ENCODE results near the gene TBR1. TPM values are rescaled to one million over a fixed set of nuclear protein-coding genes. Genes with fewer than 3 reads are reported as not detected.

TBR1 gene
- total RNA-seq, 1 experiment from 2014 or later = not detected

GRCh38 chr2:161409308-161409907 is 6.7 kb upstream of the TBR1 start:
- H3K4me3 ChIP-seq (ENCODE audit: low read length) = no peak overlapping the region
- CTCF ChIA-PET = no interaction called here
- BruUV-seq (replicated peaks) = no TSS peak

GRCh38 chr2:161412346-161412745 is 3.8 kb upstream of the TBR1 start:
- TF ChIP-seq CTCF (conservative IDR thresholded peaks at IDR 0.05; ENCODE audit: low read depth, low read length) (no peak), EZH2 (IDR thresholded peaks at IDR 0.05; ENCODE audit: low read length, unreplicated experiment) (no peak), EZH2phosphoT487 (IDR thresholded peaks at IDR 0.05; ENCODE audit: borderline replicate concordance, low read length) (no peak)
- Histone ChIP-seq H3K36me3 (ENCODE audit: low read depth, low read length) (peaks cover 7% of the 10 kb centered on the region; the same call in 1 of the 2 replicates), H3K27me3 (ENCODE audit: low read length) (no peaks in the 10 kb centered on the region), H3K4me3 (ENCODE audit: low read length) (no peak overlapping the region), H3K27ac (ENCODE audit: low read length) (no peak overlapping the region), H3F3A (ENCODE audit: low read length, unreplicated experiment) (no peaks in the 10 kb centered on the region), H3K9ac (ENCODE audit: low read length) (no peak overlapping the region), H3K9me3 (ENCODE audit: low read length) (no peaks in the 10 kb centered on the region), H3K79me2 (ENCODE audit: low read length) (no peaks in the 10 kb centered on the region), H2AFZ (ENCODE audit: low read length) (no peak overlapping the region), H4K20me1 (ENCODE audit: low read length) (no peaks in the 10 kb centered on the region), H3K4me2 (ENCODE audit: low read length) (no peak overlapping the region), H3K9me2 (replicated peaks; ENCODE audit: low read length) (no peaks in the 10 kb centered on the region), H3K4me1 (ENCODE audit: insufficient read depth, low read length) (peaks cover 19% of the 10 kb centered on the region)
- no TSS peak for BruUV-seq (replicated peaks)
- ChIA-PET CTCF (no interaction called here), POLR2A (ENCODE audit: unreplicated experiment) (interaction anchor here (0.6 kb wide), 1 partner anchor 648 kb away, joined by 3 read pairs; no protein-coding TSS in a partner anchor)
- DNase-seq = no peak
- ATAC-seq = no peak
- intact Hi-C loops (cut with micrococcal nuclease) = loop anchor here (5.0 to 10.0 kb wide), 3 partner anchors 142 to 532 kb away; no protein-coding TSS in a partner anchor

More at GRCh38 chr2:161409308-161409907, 6.7 kb upstream of the TBR1 start:
- H3K4me1 ChIP-seq (ENCODE audit: insufficient read depth, low read length) = peaks cover 14% of the 10 kb centered on the region
- no peaks in the 10 kb centered on the region for H4K20me1 ChIP-seq (ENCODE audit: low read length)
- no peaks in the 10 kb centered on the region for H3K9me3 ChIP-seq (ENCODE audit: low read length)
- ATAC-seq (no peak), DNase-seq (no peak)
- TF ChIP-seq EZH2phosphoT487 (IDR thresholded peaks at IDR 0.05; ENCODE audit: borderline replicate concordance, low read length) (no peak), EZH2 (IDR thresholded peaks at IDR 0.05; ENCODE audit: low read length, unreplicated experiment) (no peak), CTCF (conservative IDR thresholded peaks at IDR 0.05; ENCODE audit: low read depth, low read length) (no peak)
- H3K4me2 ChIP-seq (ENCODE audit: low read length) = no peak overlapping the region
- POLR2A ChIA-PET (ENCODE audit: unreplicated experiment) = no interaction called here
- intact Hi-C loops (cut with micrococcal nuclease) = no loop called here
- H3K27me3 ChIP-seq (ENCODE audit: low read length) = no peaks in the 10 kb centered on the region
- no peaks in the 10 kb centered on the region for H3F3A ChIP-seq (ENCODE audit: low read length, unreplicated experiment)
- H3K27ac ChIP-seq (ENCODE audit: low read length) = no peak overlapping the region
- H3K79me2 ChIP-seq (ENCODE audit: low read length) = no peaks in the 10 kb centered on the region
- no peaks in the 10 kb centered on the region for H3K9me2 ChIP-seq (replicated peaks; ENCODE audit: low read length)
- H2AFZ ChIP-seq (ENCODE audit: low read length) = no peak overlapping the region
- H3K36me3 ChIP-seq (ENCODE audit: low read depth, low read length) = peaks cover 7% of the 10 kb centered on the region; the same call in 1 of the 2 replicates
- H3K9ac ChIP-seq (ENCODE audit: low read length) = no peak overlapping the region
